Stimulated activated CD4-positive, alpha-beta T cell treated with anti-CD3 and anti-CD28 coated beads, Interleukin-1b, Interleukin-23, amount 100 ng/mL, for 1 hour (primary cell): ENCODE data around the gene FAM3A.

Experiments used
- DNase-seq, 2 donors: peaks; one replicate each; pipeline ENCODE4 v3.0.0-alpha.2; 2020; ENCODE audit warnings: low read depth in 2 of 2

FAM3A gene

DNA sequence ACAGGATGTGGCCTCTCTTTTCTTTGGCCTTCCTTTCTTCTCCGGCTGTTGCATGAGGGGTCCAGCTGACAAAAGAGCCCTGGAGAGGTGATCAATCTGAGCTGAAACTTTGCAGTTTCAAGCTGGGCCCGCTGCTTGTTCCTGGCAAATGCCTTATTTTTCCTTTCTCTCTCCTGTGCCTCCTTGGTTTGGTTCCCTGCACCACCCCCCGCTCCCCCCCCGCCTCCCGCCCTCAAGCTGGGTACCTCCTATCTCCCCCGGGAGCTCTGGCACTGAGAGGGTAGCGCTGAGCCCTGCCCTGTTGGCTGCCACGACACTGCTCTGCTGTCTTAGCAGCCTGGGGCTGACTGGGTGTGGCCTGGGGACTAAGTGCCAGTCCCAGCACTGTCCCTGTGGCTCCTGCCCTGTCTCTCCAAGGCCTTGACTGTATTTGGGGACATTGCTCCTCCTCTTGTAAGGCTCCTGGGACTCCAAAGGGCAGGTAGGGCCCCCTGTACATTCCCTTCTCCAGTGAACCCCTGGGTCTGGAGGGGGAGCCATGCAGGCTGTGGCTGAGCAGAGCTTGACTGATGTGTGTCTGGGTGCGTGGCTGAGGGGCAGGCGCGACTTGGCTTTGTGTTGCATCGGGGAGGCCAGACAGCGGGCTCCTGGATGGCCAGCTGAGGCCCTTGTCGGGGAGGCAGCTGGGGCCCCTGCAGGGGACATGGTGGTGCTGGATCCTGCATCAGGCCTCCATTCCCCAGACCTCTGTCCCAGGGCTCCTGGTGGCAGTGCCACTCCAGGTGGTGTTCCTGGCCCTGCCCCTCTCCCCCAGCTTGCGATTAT lies 56.9 kb downstream of the FAM3A start:
- DNase-seq, result no peak

DNA sequence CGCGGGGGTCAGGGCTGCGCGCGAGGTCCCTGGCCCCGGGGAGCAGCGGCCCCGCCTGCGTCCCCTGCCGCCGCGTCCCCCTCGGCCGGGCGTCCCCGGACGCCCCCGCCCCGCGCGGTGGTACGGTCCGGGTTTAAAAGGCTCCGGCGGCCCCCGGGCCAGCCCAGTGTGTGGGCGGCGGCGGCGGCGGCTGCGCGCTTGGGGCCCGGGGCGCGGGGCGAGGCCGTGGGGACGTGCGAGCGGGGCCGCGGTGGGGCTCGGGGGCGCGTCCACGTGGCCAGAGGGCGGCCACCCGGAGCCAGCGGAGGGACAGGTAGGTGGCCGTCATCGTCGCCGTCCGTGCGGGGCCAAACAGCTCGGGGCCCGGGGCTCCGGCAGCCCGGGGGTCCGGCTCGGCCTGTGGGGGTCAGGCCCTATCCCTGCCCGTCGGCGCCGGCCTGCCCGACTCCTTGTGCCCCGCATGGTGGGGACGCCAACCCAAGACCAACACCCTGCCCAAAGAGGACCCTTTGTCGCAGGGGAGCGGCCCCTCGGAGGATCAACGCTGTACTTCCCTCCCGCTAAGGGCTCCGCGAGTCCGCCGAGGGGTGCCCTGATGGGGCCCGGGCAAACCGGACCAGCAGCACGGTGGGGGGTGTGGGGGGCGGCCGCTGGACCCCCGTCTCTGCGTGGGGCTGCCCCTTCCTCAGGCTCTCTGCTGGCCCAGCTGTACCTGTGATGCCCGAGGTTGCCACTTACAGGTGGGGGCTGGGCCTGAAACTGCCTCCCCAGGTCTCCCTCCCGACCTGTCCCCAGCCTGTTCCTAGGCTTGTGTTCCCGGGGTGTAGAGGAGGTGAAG lies 57.7 kb downstream of the FAM3A start, which contains the start of gene PLXNA3:
Gene PLXNA3, plus strand, starts transcription at position 166 of the 838 bp plus-strand sequence. CDS start 1,903 bp downstream, outside the sequence.
- peak; percentile 34 to 53 for DNase-seq

- no peak for DNase-seq
Measured at GRCh38 chrX:154457491-154458115, 58.4 kb downstream of the FAM3A start.
